EL (cell line): Measurements from ENCODE around the gene RETREG2.

Source experiments
- DNase-seq: peaks from one replicate; pipeline ENCODE4 v3.0.0-alpha.2; 2016

The RETREG2 gene

DNA sequence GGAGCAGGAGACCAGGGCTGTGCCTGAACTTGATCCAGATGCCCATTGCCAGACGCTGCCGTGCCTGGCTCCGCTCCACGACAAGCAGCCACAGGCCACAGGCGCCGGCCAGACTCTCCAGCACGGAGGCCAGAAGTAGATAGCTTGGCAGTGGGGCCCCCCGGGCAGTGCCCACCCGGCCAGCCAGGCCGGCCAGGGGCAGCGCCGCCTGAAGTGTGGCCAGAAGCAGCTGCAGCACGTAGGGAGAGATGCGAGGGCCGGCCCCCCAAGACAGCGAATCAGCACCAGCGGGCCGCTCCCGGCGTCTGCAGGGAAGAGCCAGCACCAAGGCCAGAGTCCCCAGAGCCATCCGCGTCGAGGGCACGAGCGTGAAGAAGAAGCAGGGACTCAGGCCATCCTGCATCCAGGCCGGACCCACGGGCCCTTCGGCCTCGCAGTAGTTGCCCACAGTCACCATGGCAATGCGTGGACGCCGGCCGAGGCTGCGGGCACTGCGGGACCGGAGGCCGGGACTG lies 40.2 kb downstream of the RETREG2 start:
- DNase-seq, result peak; percentile 80

DNA sequence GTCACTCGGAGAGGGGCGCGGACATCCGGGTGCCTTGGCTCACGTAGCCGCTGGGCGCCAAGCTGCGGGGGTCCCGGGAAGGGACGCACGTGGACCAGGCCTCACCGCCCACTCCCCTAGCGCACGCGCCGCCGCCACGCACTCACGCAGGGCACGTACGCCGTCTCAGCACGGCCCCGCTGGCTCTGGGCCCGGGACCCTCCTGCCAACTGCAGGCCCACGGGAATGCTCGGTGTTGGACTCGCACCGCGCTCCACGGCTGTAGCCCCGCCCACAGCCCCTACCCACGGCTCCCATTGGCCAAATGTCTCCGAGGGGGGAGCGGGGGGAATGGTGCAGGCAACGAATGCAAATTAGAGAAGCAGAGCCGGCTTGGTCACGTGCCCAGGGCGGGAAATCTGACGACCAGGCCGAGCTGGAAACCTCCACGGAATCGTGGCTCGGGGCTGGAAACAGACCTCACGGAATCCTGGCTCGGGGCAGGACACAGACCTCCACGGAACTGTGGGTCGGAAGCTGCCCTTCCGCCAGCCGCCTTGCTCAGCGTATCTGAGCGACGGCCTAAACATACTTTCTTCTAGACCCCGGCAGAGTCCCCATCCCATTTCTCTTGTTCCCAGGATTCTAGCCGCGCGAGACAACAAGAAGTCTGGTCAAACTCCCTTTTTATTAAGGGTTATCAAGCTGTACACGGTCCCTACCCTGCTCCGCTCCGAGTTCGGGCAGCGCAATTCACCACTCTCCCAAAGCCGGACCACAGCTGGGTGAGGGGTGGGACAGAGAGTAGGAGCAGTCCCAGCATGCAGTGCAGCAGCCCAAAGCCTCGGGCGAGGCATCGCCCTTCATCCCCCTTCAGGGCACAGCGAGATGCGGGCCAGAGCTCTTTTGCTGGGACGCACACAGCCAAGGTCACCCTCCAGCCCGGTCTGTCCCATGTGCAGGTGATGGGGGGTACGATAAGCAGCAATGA lies 40.9 kb downstream of the RETREG2 start, which contains the start of gene ABCB6:
TSS of gene ABCB6 (minus strand) at position 227 of the 970 bp plus-strand sequence. CDS start 285 bp downstream, outside the sequence.
- DNase-seq, result peak; percentile 96

DNA sequence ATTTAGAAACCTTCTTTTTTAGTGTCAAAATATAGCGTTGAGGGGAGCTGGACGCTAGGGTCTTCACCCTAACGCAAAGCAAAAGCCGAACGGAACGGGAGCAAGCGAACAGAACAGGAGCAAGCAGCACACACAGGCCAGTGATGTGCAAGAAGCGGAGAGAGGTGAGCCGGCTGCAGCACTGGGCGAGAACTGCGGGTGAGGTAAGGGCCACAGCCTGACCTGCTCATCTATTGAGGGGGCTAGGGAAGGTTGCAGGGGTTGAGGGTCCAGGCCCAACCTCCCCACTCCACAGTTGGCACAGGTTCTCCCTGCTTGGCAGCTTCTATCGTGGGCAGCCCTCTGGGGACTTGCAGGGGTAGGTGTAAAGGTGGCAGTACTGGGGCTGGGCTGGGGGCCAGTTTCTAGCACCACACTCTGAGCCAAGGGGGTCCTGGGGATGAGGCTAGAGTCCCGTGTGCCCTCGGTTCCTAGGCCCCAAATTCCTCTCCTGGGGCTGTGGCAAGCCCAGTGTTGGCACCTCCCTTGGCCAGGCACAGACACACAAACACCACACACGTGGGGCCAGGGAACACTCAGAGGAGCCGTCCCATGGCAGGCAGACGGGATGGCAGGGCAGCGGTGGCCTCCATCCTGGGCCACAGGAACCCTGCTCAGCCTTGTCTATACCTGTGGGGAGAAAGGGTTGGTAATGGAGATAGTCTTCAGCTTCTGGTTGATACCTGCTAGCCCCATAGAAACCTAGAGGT lies 41.9 kb downstream of the RETREG2 start:
- no peak for DNase-seq

DNA sequence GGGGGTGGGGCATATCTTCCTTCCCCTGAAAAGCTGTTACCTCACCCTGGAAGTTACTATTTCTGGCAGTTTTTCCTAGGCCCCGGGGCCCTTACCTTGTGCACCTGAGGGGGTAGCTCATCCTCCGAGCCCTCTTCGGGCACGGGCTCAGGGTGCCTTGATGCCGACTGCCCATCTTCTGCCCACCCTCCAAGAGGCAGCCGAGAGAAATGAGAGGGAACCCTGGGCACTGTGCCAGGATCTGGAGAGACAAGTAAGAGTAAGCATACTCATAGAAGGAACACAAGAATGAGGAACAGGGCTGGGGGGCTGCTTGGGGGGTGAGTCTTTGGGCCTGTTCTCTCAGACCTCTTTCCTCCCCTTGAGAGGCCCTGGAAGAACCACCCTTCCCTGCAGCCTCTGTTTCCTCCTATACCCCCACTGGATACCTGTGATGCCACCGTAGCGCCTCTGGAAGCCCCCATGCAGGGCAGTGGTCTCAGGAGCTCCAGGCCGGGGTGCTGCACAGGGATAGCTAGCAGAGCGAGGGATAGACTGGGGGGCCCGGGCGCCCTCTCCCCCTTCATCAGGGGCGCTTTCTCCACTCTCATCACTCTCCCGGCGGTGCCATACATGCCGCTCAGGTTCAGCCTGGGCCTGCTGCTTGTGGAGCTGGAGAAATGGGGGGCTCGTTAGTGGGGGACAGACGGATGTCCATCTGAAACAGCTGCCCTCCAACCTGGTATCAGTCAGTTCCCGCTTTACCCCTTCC lies 42.8 kb downstream of the RETREG2 start:
- no peak for DNase-seq

DNA sequence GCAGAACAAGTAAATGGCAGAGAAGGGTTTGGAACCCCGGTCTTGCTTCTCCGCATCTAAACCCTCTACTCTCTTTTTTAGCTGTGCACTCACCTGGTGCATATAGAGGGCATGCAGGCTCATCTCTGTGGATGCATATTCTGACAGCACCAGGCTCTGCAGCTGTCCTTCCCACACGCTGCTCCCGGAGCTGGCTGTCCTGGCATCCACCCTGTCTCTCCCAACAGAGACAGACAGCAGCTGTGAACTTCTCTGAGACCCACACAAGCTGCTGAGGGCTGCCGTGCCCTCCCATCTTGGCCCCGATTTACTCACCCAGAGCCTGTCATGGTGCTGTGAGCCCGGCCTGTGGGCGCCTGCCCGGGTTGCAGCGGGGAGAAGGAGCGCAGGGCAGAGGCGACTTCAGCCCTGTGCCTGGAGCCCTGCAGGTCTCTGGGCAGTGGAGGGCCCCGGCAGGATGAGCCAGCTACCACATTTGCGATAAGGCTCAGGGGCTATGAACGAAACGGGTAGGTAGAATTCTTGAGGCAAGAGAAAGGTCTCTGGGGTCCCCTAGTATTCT lies 44.0 kb downstream of the RETREG2 start:
- DNase-seq, result no peak

DNA sequence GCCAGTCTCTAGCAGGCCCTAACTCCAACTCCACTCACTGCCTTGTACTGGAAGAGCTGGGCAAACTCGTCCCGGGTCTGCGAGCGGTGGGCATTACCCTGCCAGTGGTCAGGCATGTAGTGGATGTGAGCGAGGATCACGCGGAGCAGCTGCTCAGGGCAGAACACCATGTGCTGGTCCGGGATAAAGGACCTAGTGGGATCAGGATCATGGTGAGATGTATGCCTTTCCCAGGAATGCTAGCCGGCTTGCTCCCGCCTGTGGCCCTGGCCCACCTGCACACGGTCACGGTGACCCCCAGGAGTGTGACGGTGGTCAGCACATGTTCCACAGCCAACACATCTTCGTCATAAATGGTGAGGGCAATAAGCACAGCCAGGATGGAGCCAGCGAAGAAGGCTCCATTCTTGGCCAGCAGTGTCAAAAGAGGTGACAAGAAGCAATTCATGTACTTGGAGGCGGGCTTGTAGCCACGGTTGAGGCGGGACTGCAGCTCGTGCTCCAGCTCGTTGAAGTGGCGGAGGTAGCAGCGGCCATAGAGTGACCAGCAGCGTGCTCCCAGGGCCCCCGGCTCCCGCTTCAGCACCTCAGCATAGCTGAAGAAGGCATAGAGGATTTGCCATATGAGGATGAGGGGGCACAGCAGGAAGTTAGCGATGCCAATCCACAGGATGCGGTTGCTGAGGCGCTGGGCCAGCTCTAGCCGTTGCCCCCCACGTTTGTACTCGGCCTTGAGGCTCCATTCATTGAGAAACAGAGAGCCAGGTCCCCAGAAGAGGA lies 45.9 kb downstream of the RETREG2 start:
- DNase-seq, result no peak

DNA sequence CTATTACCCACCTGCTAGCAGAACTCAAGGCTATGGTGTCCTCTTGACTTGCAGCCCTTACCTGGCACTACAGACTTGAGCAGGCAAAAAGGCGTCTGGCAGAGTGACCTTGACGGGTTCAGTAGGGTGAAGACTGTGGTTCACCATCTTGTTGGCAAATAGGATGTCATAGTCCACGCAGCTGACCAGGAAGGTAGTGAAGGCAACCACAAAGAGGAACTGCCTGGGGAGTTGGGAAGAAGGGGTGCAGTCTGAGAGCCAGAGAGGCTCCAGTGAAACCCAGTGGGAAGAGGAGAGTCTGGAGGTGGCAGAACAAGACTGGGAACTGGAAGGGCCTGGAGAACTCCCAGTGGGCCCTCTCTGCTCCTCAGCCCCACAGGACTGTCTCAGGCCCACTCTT lies 47.3 kb downstream of the RETREG2 start:
- DNase-seq, result no peak

DNA sequence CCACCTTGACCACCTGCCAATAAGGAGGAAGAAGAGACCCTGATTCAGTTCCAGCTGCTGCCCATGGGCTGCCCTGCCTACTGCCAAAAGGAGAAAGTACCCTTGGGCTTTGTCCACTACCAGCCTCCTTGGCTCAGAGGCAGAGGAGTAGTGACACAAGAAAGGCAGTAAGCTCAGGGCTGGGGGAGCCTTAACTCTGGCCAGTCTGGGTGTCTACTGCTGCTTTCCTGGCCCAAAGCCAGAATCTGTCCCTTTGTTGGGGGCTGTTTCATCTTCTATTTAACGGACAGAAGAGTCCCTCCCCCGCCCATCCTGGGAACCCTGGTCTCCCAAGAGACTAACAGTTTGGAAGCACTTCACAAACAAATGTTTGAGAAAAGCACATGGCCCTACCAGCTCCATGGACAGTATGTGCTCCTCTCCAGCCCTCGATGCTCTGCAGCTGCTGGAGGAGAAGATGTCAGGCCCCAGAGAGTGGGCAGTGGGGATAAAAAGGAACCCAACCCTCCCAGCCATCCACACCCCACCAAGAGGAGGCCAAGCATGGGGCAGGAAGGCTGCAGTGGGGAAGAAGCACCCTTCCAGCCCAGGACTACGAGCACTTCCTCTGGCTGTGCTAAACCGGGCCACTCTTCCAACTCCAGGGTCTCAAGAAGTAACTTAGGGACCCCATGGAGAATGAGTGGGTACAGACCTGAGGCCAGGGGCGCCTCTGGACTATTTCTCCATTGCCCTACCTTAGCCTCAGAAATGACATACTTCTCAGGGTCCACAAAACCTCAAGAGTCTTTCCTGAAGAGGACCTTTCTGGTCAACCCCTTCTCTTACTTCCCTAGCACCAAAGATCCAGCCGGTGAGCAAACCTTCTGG lies 50.2 kb downstream of the RETREG2 start:
- DNase-seq, result no peak

DNA sequence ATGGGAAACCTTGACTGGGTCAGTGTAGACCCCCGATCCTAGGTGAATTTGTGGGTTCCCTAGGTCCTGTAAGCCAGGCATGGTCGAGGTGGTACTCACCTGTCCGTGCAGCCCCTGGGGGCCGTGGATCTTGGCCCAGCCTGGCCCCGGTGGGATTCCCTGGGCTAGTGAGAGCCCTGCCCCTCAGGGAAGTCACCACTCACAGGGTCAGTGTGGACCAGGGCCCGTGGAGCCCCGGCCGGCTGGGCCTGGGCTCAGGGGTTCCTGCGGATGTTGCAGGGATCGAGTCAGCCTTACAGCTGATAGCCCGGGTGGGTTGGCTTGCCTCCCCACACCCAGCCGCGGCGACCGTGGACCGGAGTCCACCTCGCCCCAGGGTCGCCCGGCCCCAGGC lies 50.8 kb downstream of the RETREG2 start:
- DNase-seq, result no peak

DNA sequence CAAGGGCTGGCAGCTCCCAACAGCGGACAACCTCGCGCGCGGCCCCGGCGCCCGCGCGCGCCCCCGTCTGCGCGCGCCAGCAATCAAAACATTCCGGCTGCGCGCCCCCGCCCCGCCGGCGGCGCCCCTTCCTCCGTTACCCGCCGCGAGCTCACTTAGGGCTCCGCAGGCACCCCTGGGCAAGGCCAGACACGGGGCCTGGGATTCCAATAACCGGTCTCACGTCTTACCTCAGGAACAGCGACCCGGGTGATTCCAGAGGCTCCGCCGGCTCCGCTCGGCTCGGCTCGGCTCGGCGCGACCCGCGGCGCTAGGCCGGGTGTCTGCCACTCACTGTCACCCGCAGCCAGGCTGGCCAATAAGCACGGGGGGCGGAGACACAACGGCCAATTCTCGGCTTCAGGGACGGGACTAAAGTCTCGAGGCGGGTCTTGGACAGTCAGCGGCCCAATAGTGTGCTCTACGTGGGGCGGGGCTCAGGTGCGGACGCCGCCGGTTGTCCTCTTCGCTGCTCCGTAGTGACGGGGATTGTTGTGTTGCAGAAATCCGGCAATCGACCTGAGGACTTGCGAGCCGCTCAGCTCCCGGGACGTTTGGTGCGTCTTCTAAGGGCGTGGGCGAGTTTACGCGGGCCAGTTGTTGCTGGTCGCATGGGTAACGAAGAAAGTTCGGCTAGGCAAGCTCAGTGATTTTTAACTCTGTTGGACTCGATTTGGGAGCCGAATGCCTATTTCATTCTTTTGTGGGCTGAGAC lies 51.4 kb downstream of the RETREG2 start, which contains the start of the genes ANKZF1 and ATG9A:
TSS of gene ANKZF1 (plus strand) at position 502 of the 754 bp plus-strand sequence. CDS start 452 bp downstream, outside the sequence.
TSS of gene ATG9A (minus strand) at position 332 of the 754 bp plus-strand sequence. CDS start 1,612 bp downstream, outside the sequence.
- DNase-seq, result peak; percentile 99

DNA sequence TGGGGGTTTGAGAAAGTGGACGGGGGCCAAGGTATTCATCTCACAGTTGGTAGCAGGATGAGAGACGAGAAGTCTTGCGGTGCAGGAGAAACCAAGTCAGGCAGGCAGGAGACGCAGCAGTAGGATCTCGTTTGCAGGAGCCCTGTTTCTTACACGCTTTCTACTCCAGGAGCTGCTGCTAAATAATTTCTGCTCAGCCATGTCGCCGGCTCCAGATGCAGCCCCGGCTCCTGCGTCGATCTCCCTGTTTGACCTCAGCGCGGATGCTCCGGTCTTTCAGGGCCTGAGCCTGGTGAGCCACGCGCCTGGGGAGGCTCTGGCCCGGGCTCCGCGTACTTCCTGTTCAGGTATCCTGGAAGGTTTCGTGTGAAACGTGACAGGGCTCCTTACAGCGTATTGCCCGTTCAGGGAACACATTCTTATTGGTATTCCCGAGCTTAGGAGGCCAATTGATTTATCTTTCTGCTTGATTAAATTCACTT lies 52.0 kb downstream of the RETREG2 start:
- peak; percentile 72 for DNase-seq

DNA sequence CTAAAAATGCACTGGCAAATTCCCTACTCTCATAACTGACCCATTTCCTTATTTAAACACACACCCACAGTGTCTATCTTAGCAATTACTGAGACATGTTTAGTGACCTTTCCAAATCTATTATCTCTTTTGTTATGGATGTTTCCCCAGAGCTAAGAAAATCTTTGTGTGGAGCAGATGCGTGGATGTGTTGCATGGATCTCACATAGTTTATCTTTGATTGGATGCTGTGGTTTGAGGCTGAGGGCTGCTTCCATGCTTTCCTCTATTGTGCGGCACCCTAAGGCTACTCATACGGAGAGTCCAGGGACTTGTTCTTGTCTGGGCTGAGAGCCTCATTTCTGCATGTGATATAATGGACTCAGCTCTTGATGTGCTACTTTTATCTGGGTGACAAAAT lies 56.3 kb downstream of the RETREG2 start:
- no peak for DNase-seq
